Effector memory CD8-positive, alpha-beta T cell (primary cell): ENCODE measurements around the gene KIAA2012.

Experiments used
- ATAC-seq: fragments of 150-1000 bp; cut with Tn5 transposase; replicated peaks from 2 replicates; pipeline ENCODE4 v1.10.0; 2021; ENCODE audit warnings: mild to moderate bottlenecking, moderate library complexity
- DNase-seq, 3 experiments: peaks; one replicate each; pipeline ENCODE4 v3.0.0; 2021
- H3K27ac Mint-ChIP-seq, 2 donors: one replicate each; pipeline ENCODE4 v1.8.0; 2022; ENCODE audit warnings: mild to moderate bottlenecking in 2 of 2, mixed read lengths in 2 of 2, moderate library complexity in 2 of 2
- H3K27me3 Mint-ChIP-seq, 2 donors: one replicate each; pipeline ENCODE4 v1.8.0; 2022; ENCODE audit warnings: mixed read lengths in 2 of 2
- H3K36me3 Mint-ChIP-seq: one replicate; pipeline ENCODE4 v1.8.0; 2022; ENCODE audit warnings: mild to moderate bottlenecking, moderate library complexity, mixed read lengths; ENCODE audit not compliant: insufficient read depth
- H3K4me1 Mint-ChIP-seq, 2 donors: one replicate each; pipeline ENCODE4 v1.8.0; 2022; ENCODE audit warnings: low read depth in 2 of 2, mixed read lengths in 2 of 2
- H3K4me3 Mint-ChIP-seq, 2 donors: one replicate each; pipeline ENCODE4 v1.8.0; 2022; ENCODE audit warnings: mild to moderate bottlenecking in 2 of 2, mixed read lengths in 2 of 2, moderate library complexity in 2 of 2
- H3K9me3 Mint-ChIP-seq, 2 donors: one replicate each; pipeline ENCODE4 v1.8.0; 2022; ENCODE audit warnings: mixed read lengths in 2 of 2

The KIAA2012 gene

DNA sequence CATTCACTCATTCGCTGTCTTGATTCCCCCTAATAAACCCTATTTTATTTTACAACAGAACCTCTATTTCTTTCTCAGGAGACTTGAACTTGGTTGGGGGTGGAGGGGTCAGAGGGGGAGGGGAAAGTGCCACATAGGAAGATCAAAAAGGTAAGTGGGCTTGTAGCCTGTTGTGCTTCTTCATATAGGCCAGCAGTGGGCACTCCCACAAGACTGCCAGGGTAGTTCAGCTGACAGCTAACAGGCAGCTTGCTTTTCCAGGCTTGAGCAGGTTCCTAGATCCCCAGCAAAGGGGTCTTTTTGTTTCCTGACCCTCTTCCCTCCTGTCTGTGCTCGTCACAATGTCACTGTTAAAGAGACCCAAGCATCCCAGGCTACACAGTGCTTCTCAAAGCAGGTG lies 829 bp upstream of the KIAA2012 start:
- Mint-ChIP-seq H3K4me1 (no peaks in the 10 kb centered on the region), H3K27me3 (peaks cover 25 to 39% of the 10 kb centered on the region in 2 donors), H3K36me3 (no peaks in the 10 kb centered on the region), H3K4me3 (no peak overlapping the region), H3K9me3 (no peaks in the 10 kb centered on the region), H3K27ac (no peak overlapping the region)
- DNase-seq: no peak
- ATAC-seq: no peak

- no peak for ATAC-seq
- no peaks in the 10 kb centered on the region for H3K9me3 Mint-ChIP-seq
These were observed 1.3 kb downstream of the KIAA2012 start for GRCh38 chr2:202074324-202074723.

DNA sequence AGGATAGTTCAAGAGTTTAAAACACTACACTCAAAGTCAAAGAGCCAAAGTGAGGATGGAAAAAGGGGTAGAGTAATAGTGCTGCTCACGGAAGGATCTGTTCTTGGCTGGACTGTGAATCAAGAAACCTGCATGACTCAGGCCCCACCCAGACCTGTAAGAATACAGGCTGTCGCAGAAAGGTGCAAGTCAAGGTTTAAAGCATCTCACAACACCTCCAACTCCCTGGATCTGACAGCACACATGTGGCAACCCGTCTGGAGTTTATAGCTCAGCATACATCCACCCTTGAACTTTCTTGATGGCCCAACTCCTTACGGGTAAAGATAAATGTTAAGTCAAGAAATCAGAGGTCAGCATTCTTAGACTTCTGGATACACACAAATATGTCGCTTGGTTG lies 6.3 kb downstream of the KIAA2012 start:
- H3K36me3 Mint-ChIP-seq: no peaks in the 10 kb centered on the region
- H3K4me3 Mint-ChIP-seq: no peak overlapping the region
- no peaks in the 10 kb centered on the region for H3K4me1 Mint-ChIP-seq
- no peak overlapping the region for H3K27ac Mint-ChIP-seq
- no peak for DNase-seq
- H3K27me3 Mint-ChIP-seq: peaks cover 32 to 39% of the 10 kb centered on the region in 2 donors
- H3K9me3 Mint-ChIP-seq: no peaks in the 10 kb centered on the region
- ATAC-seq: no peak

More at GRCh38 chr2:202074324-202074723, 1.3 kb downstream of the KIAA2012 start:
- H3K36me3 Mint-ChIP-seq: no peaks in the 10 kb centered on the region
- H3K4me3 Mint-ChIP-seq: no peak overlapping the region
- no peak for DNase-seq
- H3K27ac Mint-ChIP-seq: no peak overlapping the region
- peaks cover 25 to 41% of the 10 kb centered on the region in 2 donors for H3K27me3 Mint-ChIP-seq
- H3K4me1 Mint-ChIP-seq: no peaks in the 10 kb centered on the region

DNA sequence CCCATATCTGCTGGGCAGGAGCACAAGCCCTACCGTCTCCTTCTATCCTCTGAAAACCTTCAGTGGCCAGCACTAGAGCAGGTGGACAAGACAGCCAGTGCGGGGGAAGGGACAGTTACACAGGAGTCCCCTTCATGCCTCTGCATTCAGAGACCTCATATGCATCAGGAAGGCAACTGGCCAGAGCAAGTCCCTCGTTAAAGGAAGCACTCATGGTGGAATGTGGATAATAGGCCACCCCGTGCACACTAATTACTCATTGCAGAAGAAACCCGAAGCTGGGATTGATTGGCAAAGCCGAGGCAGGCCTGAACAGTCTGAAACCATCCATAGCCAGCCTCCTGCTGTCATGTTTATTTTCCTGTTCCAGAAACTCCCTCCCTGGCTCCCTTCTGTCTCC lies 11.2 kb downstream of the KIAA2012 start:
- no peak overlapping the region for H3K4me3 Mint-ChIP-seq
- no peak for ATAC-seq
- no peak overlapping the region for H3K27ac Mint-ChIP-seq
- no peaks in the 10 kb centered on the region for H3K9me3 Mint-ChIP-seq
- no peaks in the 10 kb centered on the region for H3K36me3 Mint-ChIP-seq
- no peaks in the 10 kb centered on the region for H3K4me1 Mint-ChIP-seq
- H3K27me3 Mint-ChIP-seq: peaks cover 33 to 37% of the 10 kb centered on the region in 2 donors
- DNase-seq: no peak

- H3K4me3 Mint-ChIP-seq: no peak overlapping the region
- H3K4me1 Mint-ChIP-seq: no peaks in the 10 kb centered on the region
- ATAC-seq (no peak), DNase-seq (no peak)
- peaks cover 24 to 28% of the 10 kb centered on the region in 2 donors for H3K27me3 Mint-ChIP-seq
- no peaks in the 10 kb centered on the region for H3K9me3 Mint-ChIP-seq
- H3K27ac Mint-ChIP-seq: no peak overlapping the region
- H3K36me3 Mint-ChIP-seq: peaks cover 2% of the 10 kb centered on the region
These were observed 15.7 kb downstream of the KIAA2012 start for GRCh38 chr2:202088777-202089176.

DNA sequence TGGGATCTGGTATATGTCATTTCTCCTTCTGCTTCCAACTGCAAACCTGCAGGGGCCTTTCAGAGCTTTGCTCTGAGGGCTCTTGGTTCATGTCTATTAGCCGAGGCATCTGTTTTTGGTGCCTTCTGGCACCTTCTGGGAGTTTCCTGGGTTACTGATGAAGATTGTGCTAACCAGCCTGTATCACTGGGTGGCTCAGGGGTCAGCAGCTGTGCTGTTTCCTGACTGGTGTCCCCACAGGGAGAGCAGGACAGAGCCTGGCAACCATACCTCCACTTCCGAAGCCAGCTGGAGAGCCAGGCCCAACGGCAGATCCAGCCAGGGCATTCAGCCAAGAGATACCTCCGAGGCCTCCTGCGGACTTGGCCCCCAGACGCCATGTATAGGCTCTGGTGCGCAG lies 17.5 kb downstream of the KIAA2012 start:
- Mint-ChIP-seq H3K27me3 (peaks cover 12 to 15% of the 10 kb centered on the region in 2 donors), H3K4me3 (no peak overlapping the region), H3K27ac (no peak overlapping the region), H3K4me1 (no peaks in the 10 kb centered on the region), H3K9me3 (no peaks in the 10 kb centered on the region), H3K36me3 (peaks cover 2% of the 10 kb centered on the region)
- ATAC-seq (no peak), DNase-seq (no peak)

DNA sequence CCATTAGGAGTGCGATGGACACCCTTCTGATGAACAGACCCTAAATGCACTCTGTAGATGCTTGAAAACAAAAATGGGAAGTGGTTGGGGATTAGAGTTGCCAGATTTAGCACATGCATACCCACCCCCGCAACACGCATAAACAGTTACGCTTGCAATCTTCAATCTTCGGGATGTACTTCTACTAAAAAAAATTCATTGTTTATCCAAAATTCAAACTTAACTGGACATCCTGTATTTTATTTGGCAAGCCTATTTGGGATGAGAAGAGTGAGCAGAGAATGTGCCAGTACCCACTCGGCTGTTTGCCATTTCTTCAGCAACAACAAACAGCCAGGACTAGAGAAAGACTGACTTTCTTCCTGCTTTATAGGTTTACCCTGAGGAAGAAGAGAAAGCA lies 18.4 kb downstream of the KIAA2012 start:
- Mint-ChIP-seq H3K27me3 (peaks cover 12 to 19% of the 10 kb centered on the region in 2 donors), H3K27ac (no peak overlapping the region), H3K36me3 (peaks cover 2% of the 10 kb centered on the region), H3K4me1 (no peaks in the 10 kb centered on the region), H3K9me3 (no peaks in the 10 kb centered on the region), H3K4me3 (no peak overlapping the region)
- no peak for DNase-seq
- no peak for ATAC-seq

- H3K36me3 Mint-ChIP-seq: peaks cover 2% of the 10 kb centered on the region
- no peak overlapping the region for H3K4me3 Mint-ChIP-seq
- H3K4me1 Mint-ChIP-seq: no peaks in the 10 kb centered on the region
- no peak overlapping the region for H3K27ac Mint-ChIP-seq
- DNase-seq (no peak), ATAC-seq (no peak)
- H3K9me3 Mint-ChIP-seq: no peaks in the 10 kb centered on the region
- peaks cover 13 to 32% of the 10 kb centered on the region in 2 donors for H3K27me3 Mint-ChIP-seq
These were observed 21.5 kb downstream of the KIAA2012 start for GRCh38 chr2:202094426-202094986.

DNA sequence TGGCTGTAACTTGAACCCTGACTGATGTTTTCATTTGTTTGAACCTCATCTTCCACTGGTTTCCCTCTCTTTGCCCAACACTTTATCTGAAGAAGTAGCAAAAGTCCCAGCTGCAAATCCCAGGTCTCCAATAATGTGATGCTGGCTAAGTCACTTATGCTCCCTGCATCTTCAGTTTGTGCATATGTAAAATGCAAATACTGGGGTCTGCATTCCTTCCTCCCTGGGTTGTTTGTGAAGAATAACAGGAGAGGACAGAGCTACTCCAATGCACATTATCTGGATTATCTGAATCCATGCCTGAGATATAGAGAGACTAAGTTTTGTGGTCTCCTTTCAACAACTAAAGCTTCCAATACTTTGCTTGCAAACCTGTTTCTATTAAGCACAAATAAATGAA lies 22.2 kb downstream of the KIAA2012 start:
- ATAC-seq (no peak), DNase-seq (no peak)
- Mint-ChIP-seq H3K4me1 (no peaks in the 10 kb centered on the region), H3K9me3 (no peaks in the 10 kb centered on the region), H3K36me3 (peaks cover 2% of the 10 kb centered on the region), H3K4me3 (no peak overlapping the region), H3K27ac (no peak overlapping the region), H3K27me3 (peaks cover 13 to 39% of the 10 kb centered on the region in 2 donors)

DNA sequence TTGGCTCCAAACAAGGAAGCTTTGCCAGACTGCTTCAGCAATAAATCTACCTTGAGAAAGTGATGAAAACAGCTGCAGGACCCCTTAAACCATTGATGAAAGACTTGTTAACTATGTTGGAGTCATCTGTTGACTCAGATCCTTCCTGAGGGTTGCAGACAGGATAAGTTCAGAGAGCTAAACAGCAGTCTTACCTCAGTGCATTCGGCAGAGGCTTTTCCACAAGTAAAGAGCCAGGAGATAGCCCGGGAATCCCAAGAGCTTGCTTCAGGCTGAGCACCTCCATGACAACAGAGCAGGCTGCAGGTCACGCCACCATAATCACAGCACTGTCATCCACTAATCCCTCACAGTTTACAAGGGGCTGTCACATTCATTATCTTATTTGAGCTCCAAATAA lies 23.7 kb downstream of the KIAA2012 start:
- Mint-ChIP-seq H3K27me3 (peaks cover 6 to 36% of the 10 kb centered on the region in 2 donors), H3K9me3 (no peaks in the 10 kb centered on the region), H3K36me3 (no peaks in the 10 kb centered on the region), H3K4me1 (no peaks in the 10 kb centered on the region), H3K27ac (no peak overlapping the region), H3K4me3 (no peak overlapping the region)
- ATAC-seq (no peak), DNase-seq (no peak)

- no peak for ATAC-seq
- H3K27me3 Mint-ChIP-seq: peaks cover 12 to 44% of the 10 kb centered on the region in 2 donors
- no peak overlapping the region for H3K27ac Mint-ChIP-seq
- H3K9me3 Mint-ChIP-seq: no peaks in the 10 kb centered on the region
- no peak for DNase-seq
- H3K36me3 Mint-ChIP-seq: no peaks in the 10 kb centered on the region
- H3K4me3 Mint-ChIP-seq: no peak overlapping the region
- no peaks in the 10 kb centered on the region for H3K4me1 Mint-ChIP-seq
These were observed 25.2 kb downstream of the KIAA2012 start for GRCh38 chr2:202098291-202098690.

GRCh38 chr2:202099515-202099914 lies 26.5 kb downstream of the KIAA2012 start:
- H3K27me3 Mint-ChIP-seq: peaks cover 17 to 54% of the 10 kb centered on the region in 2 donors
- H3K4me1 Mint-ChIP-seq: no peaks in the 10 kb centered on the region
- ATAC-seq (no peak), DNase-seq (no peak)
- H3K27ac Mint-ChIP-seq: no peak overlapping the region
- no peaks in the 10 kb centered on the region for H3K36me3 Mint-ChIP-seq
- no peaks in the 10 kb centered on the region for H3K9me3 Mint-ChIP-seq
- no peak overlapping the region for H3K4me3 Mint-ChIP-seq

DNA sequence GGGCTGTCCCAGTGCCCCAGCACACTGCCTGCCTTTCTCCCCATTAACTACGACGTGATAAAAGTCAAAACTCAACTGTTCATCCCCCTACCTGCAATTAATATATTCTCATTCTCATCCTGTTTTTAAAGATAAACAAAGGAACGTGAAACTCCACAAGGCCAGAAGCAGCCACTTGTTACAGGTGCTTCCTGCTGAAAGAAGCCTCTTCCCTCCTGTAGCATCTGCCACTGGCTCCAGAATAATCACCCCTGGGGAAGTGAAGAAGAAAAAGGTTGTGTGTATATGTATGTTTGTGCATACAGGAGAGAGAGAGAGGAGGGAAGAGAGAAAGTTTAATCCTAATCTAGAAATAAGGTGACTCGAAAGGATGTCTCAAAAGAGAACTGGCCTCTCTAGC lies 27.1 kb downstream of the KIAA2012 start:
- DNase-seq (no peak), ATAC-seq (no peak)
- Mint-ChIP-seq H3K36me3 (no peaks in the 10 kb centered on the region), H3K27ac (no peak overlapping the region), H3K9me3 (no peaks in the 10 kb centered on the region), H3K4me3 (no peak overlapping the region), H3K4me1 (no peaks in the 10 kb centered on the region), H3K27me3 (peaks cover 17 to 61% of the 10 kb centered on the region in 2 donors)

DNA sequence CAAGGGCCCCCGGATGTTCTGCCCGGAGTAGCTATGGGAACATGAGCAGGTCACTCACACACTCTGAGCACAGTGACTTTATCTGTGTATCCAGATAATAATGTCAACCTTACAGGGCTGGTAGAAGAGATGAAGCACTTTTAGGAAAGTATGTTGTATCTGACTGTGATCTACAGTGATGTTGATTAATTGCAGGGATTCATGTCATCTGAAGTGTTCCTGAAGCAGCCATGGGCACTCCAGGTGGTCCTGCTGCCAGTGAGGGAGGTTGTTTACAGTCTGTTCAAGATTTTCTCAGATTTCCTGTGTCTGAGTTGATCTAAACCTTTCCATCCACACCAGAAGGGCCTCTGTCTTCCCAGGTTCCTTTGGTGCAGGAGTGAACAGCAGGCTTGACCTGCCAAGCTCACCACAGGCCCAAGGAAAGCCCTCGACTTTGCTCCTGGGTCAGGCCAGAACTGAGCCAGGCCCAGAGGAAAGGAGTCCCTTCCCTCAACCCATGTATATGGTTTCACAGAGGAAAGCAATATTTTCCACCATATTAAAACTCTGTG lies 28.0 kb downstream of the KIAA2012 start:
- H3K4me3 Mint-ChIP-seq: no peak overlapping the region
- DNase-seq: no peak
- H3K27ac Mint-ChIP-seq: no peak overlapping the region

More for the DNA sequence above, 28.0 kb downstream of the KIAA2012 start:
- no peaks in the 10 kb centered on the region for H3K36me3 Mint-ChIP-seq
- H3K4me1 Mint-ChIP-seq: no peaks in the 10 kb centered on the region
- no peak for ATAC-seq
- no peaks in the 10 kb centered on the region for H3K9me3 Mint-ChIP-seq
- H3K27me3 Mint-ChIP-seq: peaks cover 17 to 67% of the 10 kb centered on the region in 2 donors
